OCI-LY3 (cell line): Measurements from ENCODE around the gene THEM4.

Source experiments
- H2AFZ ChIP-seq: fragments of 200-600, 300-600 bp; shearing (Covaris generic); 2 replicates; pipeline ENCODE4 v1.6.0; 2014; ENCODE audit warnings: antibody characterized with exemption, low read depth, low read length
- H3K27ac ChIP-seq: fragments of 200-600, 300-600 bp; sonication (generic); 2 replicates; pipeline ENCODE4 v1.5.1; 2014; ENCODE audit warnings: mild to moderate bottlenecking, low read length, moderate library complexity, mixed read lengths
- H3K27me3 ChIP-seq: fragments of 200-600, 300-600 bp; sonication (generic); 2 replicates; pipeline ENCODE4 v1.6.1; 2014; ENCODE audit warnings: low read depth, low read length, mixed read lengths
- H3K36me3 ChIP-seq: fragments of 200-600, 300-600 bp; sonication (generic); replicated peaks from 2 replicates; pipeline ENCODE3; 2014; ENCODE audit warnings: low read depth, low read length, mixed read lengths
- H3K4me1 ChIP-seq: fragments of 300-600, 200-600 bp; sonication (generic); 2 replicates; pipeline ENCODE4 v1.6.1; 2014; ENCODE audit warnings: low read length, mixed read lengths
- H3K4me2 ChIP-seq: fragments of 200-600, 300-600 bp; sonication (generic); 2 replicates; pipeline ENCODE4 v1.6.1; 2014; ENCODE audit warnings: low read length, mixed read lengths
- H3K4me3 ChIP-seq: fragments of 300-600, 200-600 bp; sonication (generic); 2 replicates; pipeline ENCODE4 v1.5.1; 2014; ENCODE audit warnings: antibody characterized with exemption, mild to moderate bottlenecking, low read length, moderate library complexity
- H3K79me2 ChIP-seq: fragments of 300-600, 200-600 bp; shearing (Covaris generic); 2 replicates; pipeline ENCODE4 v1.6.1; 2014; ENCODE audit warnings: mild to moderate bottlenecking, low read length, mixed read lengths
- H3K9ac ChIP-seq: fragments of 300-600, 200-600 bp; shearing (Covaris generic); 2 replicates; pipeline ENCODE4 v1.6.0; 2014; ENCODE audit warnings: mild to moderate bottlenecking, low read length, moderate library complexity
- H3K9me3 ChIP-seq: fragments of 200-600, 300-600 bp; shearing (Covaris generic); 2 replicates; pipeline ENCODE4 v1.6.1; 2014; ENCODE audit warnings: low read length, mixed read lengths; ENCODE audit not compliant: insufficient read depth
- H4K20me1 ChIP-seq: fragments of 200-600, 300-600 bp; sonication (generic); 2 replicates; pipeline ENCODE4 v1.6.1; 2016; ENCODE audit warnings: low read length, mixed read lengths; ENCODE audit not compliant: insufficient read depth
- EZH2phosphoT487 ChIP-seq: fragments of 200-600 bp; shearing (Covaris generic); IDR thresholded peaks from 2 replicates; pipeline ENCODE4 v1.6.1; 2018; ENCODE audit warnings: antibody characterized with exemption, mixed run types, low read depth
- TF ChIP-seq, protein P1 (sequence below): fragments of 200-600, 300-600 bp; sonication (generic); IDR thresholded peaks from 2 replicates; pipeline ENCODE4 v1.5.1; 2014; ENCODE audit warnings: antibody characterized with exemption, low read length, low read depth

The THEM4 gene

DNA sequence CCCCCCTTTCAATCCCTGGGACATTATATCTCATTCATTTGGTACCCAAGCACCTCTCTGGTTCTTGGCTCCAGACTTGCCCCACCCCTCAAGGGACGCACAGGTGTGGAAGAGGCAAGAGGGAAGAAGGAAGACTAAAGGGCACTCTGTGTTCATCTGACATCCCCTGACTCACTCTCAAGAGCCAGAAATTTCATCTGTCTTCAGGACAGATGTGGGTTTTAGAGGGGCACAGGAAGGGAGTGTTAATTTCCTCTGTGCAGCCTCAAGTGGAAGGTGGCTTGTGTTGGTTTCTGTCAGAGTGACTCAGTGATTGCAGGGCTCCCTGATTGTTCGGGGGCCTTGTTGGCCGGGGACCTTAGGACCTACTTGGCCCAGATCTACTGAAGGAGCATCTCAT, 72.1 kb downstream of the THEM4 start:
- Histone ChIP-seq H3K27ac (no peak overlapping the region), H3K9me3 (no peaks in the 10 kb centered on the region), H2AFZ (0 out of 2 replicates have a peak overlapping the region, but pooled peaks have one; percentile 36), H3K4me1 (peaks cover 10% of the 10 kb centered on the region), H3K36me3 (no peaks in the 10 kb centered on the region), H3K27me3 (no peaks in the 10 kb centered on the region), H3K9ac (no peak overlapping the region), H4K20me1 (no peaks in the 10 kb centered on the region), H3K4me3 (no peak overlapping the region), H3K4me2 (no peak overlapping the region), H3K79me2 (no peaks in the 10 kb centered on the region)
- TF ChIP-seq, protein P1, sequence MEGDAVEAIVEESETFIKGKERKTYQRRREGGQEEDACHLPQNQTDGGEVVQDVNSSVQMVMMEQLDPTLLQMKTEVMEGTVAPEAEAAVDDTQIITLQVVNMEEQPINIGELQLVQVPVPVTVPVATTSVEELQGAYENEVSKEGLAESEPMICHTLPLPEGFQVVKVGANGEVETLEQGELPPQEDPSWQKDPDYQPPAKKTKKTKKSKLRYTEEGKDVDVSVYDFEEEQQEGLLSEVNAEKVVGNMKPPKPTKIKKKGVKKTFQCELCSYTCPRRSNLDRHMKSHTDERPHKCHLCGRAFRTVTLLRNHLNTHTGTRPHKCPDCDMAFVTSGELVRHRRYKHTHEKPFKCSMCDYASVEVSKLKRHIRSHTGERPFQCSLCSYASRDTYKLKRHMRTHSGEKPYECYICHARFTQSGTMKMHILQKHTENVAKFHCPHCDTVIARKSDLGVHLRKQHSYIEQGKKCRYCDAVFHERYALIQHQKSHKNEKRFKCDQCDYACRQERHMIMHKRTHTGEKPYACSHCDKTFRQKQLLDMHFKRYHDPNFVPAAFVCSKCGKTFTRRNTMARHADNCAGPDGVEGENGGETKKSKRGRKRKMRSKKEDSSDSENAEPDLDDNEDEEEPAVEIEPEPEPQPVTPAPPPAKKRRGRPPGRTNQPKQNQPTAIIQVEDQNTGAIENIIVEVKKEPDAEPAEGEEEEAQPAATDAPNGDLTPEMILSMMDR: no peak
- no peak for TF ChIP-seq EZH2phosphoT487

DNA sequence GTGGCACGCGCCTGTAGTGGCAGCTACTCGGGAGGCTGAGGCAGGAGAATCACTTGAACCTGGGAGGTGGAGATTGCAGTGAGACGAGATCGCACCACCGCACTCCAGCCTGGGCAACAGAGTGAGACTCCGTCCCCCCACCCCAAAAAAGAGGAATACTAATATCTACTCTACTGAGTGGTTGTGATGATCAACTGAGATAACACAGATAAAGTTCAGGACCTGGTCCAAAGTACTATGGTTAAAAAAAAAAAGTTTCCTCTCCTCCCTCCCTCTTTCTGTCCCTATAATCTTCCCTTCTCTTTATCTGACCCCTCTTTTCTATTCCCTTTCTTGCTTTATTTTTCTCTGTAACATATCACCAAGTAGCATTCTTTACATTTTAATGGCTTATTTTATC, 73.7 kb downstream of the THEM4 start:
- H3K36me3 ChIP-seq: no peaks in the 10 kb centered on the region
- no peak overlapping the region for H3K4me3 ChIP-seq
- no peaks in the 10 kb centered on the region for H3K9me3 ChIP-seq
- H4K20me1 ChIP-seq: no peaks in the 10 kb centered on the region
- no peak overlapping the region for H2AFZ ChIP-seq
- no peaks in the 10 kb centered on the region for H3K27me3 ChIP-seq
- no peak overlapping the region for H3K4me2 ChIP-seq
- no peak overlapping the region for H3K9ac ChIP-seq
- H3K27ac ChIP-seq: no peak overlapping the region
- no peaks in the 10 kb centered on the region for H3K79me2 ChIP-seq
- peaks cover 14% of the 10 kb centered on the region for H3K4me1 ChIP-seq
- TF ChIP-seq, protein P1: no peak

DNA sequence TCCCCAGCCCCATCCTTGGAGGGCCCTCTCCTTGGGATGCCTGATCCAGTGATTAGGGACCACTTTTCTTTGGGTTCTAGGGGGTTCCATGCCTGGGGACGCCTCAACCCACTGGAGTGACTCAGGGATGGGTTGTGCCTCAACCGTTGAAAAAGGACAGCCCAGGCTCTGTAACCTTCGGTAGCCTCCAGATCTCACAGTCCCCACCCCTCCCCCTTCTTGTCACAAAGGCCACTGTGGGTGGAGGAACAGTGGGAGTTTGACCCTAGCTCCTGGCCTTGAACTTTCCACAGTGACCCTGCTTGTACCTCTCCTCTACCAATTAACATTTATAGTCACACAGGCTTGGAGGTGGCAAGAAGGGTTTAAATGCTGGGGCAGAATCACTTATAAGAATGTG, 75.1 kb downstream of the THEM4 start:
- no peak overlapping the region for H3K9ac ChIP-seq
- H2AFZ ChIP-seq: no peak overlapping the region
- TF ChIP-seq, protein P1: no peak
- TF ChIP-seq EZH2phosphoT487: no peak
- no peak overlapping the region for H3K4me2 ChIP-seq
- no peak overlapping the region for H3K27ac ChIP-seq
- H4K20me1 ChIP-seq: no peaks in the 10 kb centered on the region
- H3K9me3 ChIP-seq: no peaks in the 10 kb centered on the region
- no peaks in the 10 kb centered on the region for H3K79me2 ChIP-seq
- H3K27me3 ChIP-seq: no peaks in the 10 kb centered on the region
- no peaks in the 10 kb centered on the region for H3K36me3 ChIP-seq
- H3K4me3 ChIP-seq: no peak overlapping the region
- H3K4me1 ChIP-seq: peaks cover 17% of the 10 kb centered on the region

DNA sequence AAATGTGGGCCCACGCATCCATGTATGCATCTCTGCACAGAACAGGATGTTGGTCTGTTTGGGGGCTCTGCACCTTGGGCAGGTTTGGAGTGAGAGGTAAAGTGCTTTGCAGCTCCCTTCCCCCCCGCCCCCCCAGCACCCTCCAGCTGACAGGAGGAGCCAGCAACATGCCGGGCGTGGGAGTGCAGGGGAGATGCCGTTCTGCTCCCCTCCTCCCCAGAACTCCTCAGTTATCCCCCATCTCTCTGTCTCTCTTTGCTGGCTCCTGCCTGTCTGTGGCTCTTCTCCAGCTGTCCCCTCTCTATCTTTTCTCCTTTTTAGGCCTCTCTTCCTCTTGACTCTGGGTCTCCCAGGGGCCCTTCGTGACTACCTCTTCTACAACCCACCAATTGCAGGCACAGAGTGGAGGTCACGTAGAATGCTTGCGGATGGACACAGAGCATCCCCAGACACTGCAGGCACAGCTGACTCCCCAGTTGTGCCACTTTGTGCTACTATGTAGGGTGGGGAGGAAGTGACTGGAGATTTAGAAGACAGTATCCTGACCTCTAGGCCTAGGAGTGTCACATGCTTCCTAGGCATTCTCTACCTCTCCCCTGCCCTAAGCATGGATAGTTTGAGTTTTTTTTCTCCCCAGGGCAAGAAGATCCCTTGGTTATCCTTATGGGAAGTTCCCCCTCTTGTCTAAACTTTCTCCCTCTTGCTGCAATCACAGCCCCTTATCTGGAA, 76.0 kb downstream of the THEM4 start:
- no peaks in the 10 kb centered on the region for H3K79me2 ChIP-seq
- H3K9ac ChIP-seq: no peak overlapping the region
- H3K27me3 ChIP-seq: no peaks in the 10 kb centered on the region
- TF ChIP-seq EZH2phosphoT487: no peak
- TF ChIP-seq, protein P1: no peak
- H3K36me3 ChIP-seq: no peaks in the 10 kb centered on the region
- H3K9me3 ChIP-seq: no peaks in the 10 kb centered on the region
- H3K4me3 ChIP-seq: no peak overlapping the region
- no peak overlapping the region for H3K27ac ChIP-seq
- no peaks in the 10 kb centered on the region for H4K20me1 ChIP-seq
- no peak overlapping the region for H2AFZ ChIP-seq
- no peak overlapping the region for H3K4me2 ChIP-seq
- H3K4me1 ChIP-seq: peaks cover 17% of the 10 kb centered on the region
